Psoas muscle (tissue), 8 donors: ENCODE measurements around the gene ABHD12. TPM values are rescaled to one million over a fixed set of nuclear protein-coding genes. Genes with fewer than 3 reads are reported as not detected.

ENCODE experiments used
- ATAC-seq, 4 donors: fragments of 200-7000 bp; cut with Tn5 transposase; one replicate each; pipeline ENCODE4 v1.9.1; 2020; ENCODE audit warnings: moderate library complexity in 3 of 4, mild to moderate bottlenecking in 2 of 4
- DNase-seq, 2 donors: peaks; one replicate each; pipeline ENCODE4 v3.0.0-alpha.2; 2020
- H3K27ac ChIP-seq: fragments of 200-600 bp; one replicate; pipeline ENCODE4 v1.8.0; 2022
- H3K27me3 ChIP-seq, 3 donors: fragments of 200-600 bp in 1 of 3; one replicate each; pipeline versions ENCODE4 v1.6.1 to v1.8.0; 2013 to 2022; ENCODE audit warnings: low read length in 2 of 3, mild to moderate bottlenecking in 2 of 3, moderate library complexity in 1 of 3; ENCODE audit not compliant: insufficient read depth in 3 of 3
- H3K36me3 ChIP-seq, 2 donors: fragments of 200-600 bp in 1 of 2; one replicate each; pipeline versions ENCODE4 v1.6.1 to v1.8.0; 2013 to 2022; ENCODE audit warnings: low read depth in 1 of 2, mild to moderate bottlenecking in 1 of 2, moderate library complexity in 1 of 2; ENCODE audit not compliant: insufficient read depth in 1 of 2
- H3K4me1 ChIP-seq: fragments of 200-600 bp; one replicate; pipeline ENCODE4 v1.8.0; 2022
- H3K4me3 ChIP-seq: fragments of 200-600 bp; one replicate; pipeline ENCODE4 v1.8.0; 2022; ENCODE audit warnings: mild to moderate bottlenecking
- H3K9me3 ChIP-seq: fragments of 200-600 bp; one replicate; pipeline ENCODE4 v1.8.0; 2022
- WGBS, 3 donors: extraction: QIAGEN DNeasy Blood & Tissue Kit; methylation state at CpG; one replicate each; pipeline versions ENCODE4 v1.1.6 to v1.1.7; 2013; 5-methylcytosine and 5-hydroxymethylcytosine counted together
- intact Hi-C, 2 donors: fragments of 100-400 bp; cut with DNase I; formaldehyde crosslinking; loops; one replicate each; pipeline versions ENCODE4 v1.11.0 to v1.14.2; 2022
- polyA plus RNA-seq, 3 donors: library from polyadenylated mRNA; stranded (reverse); fragments of 200-250 nt; gene quantifications; one replicate each; pipeline ENCODE4 v1.2.3, GENCODE V29; 2013
- total RNA-seq, 4 donors: library from RNA; stranded (reverse); fragmentation: NEBNext Ultra II Directional in 2 of 4; extraction: Animal tissue kit (Norgen Biotek cat#: 25700) in 2 of 4; gene quantifications; one replicate each; pipeline versions ENCODE4 v1.2.1 to v1.2.4, GENCODE V29; 2021 to 2023
- TF ChIP-seq, protein P1 (sequence below): fragments of 200-600 bp; IDR thresholded peaks from one replicate; pipeline ENCODE4 v1.8.0; 2022; ENCODE audit warnings: antibody characterized with exemption
- donor health status: healthy with polysubstance abuse.
- donor health status: DM: no; HTN: no; CAD: no; lungs with moderate emphysema.
- donor health status: Bipolar disorder and iron deficiency.
- donor health status: healthy.
- donor health status: DM: yes; HTN: yes; CAD: no.
- donor health status: DM: no; HTN: no; CAD: no.
- donor health status: DM: no; HTN: no; CAD: no.
- donor health status: DM: yes; HTN: yes; CAD: no.

The ABHD12 gene
- total and polyA plus RNA-seq, 7 donors, result 7.9 to 15.5 (median 9.6) TPM

- intact Hi-C loops, result loop anchor here (5.0 kb wide), 1 partner anchor 106 kb away; no protein-coding TSS in a partner anchor
Measured at GRCh38 chr20:25290646-25291431, 99.8 kb downstream of the ABHD12 start.

GRCh38 chr20:25289886-25290597 is 100.6 kb downstream of the ABHD12 start:
- Histone ChIP-seq H3K36me3 (peaks cover 0 to 56% of the 10 kb centered on the region in 2 donors), H3K27ac (no peak overlapping the region), H3K4me1 (peaks cover 11% of the 10 kb centered on the region), H3K9me3 (no peaks in the 10 kb centered on the region), H3K27me3 (no peaks in the 10 kb centered on the region), H3K4me3 (no peak overlapping the region)
- ATAC-seq (no peak), DNase-seq (no peak)
- intact Hi-C loops, result loop anchor here (5.0 kb wide), 1 partner anchor 107 kb away; no protein-coding TSS in a partner anchor
- TF ChIP-seq, protein P1, sequence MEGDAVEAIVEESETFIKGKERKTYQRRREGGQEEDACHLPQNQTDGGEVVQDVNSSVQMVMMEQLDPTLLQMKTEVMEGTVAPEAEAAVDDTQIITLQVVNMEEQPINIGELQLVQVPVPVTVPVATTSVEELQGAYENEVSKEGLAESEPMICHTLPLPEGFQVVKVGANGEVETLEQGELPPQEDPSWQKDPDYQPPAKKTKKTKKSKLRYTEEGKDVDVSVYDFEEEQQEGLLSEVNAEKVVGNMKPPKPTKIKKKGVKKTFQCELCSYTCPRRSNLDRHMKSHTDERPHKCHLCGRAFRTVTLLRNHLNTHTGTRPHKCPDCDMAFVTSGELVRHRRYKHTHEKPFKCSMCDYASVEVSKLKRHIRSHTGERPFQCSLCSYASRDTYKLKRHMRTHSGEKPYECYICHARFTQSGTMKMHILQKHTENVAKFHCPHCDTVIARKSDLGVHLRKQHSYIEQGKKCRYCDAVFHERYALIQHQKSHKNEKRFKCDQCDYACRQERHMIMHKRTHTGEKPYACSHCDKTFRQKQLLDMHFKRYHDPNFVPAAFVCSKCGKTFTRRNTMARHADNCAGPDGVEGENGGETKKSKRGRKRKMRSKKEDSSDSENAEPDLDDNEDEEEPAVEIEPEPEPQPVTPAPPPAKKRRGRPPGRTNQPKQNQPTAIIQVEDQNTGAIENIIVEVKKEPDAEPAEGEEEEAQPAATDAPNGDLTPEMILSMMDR, result no peak
- WGBS, 3 donors, result 82 to 92% (median 89%) methylated on average over 24 of the region's 24 CpGs

More at GRCh38 chr20:25290646-25291431, 99.8 kb downstream of the ABHD12 start:
- no peak overlapping the region for H3K27ac ChIP-seq
- DNase-seq (peak in 1 of 2 donors; percentile 56), ATAC-seq (no peak)
- TF ChIP-seq, protein P1, result no peak
- no peak overlapping the region for H3K4me3 ChIP-seq
- H3K36me3 ChIP-seq, result peaks cover 0 to 48% of the 10 kb centered on the region in 2 donors
- no peaks in the 10 kb centered on the region for H3K27me3 ChIP-seq
- WGBS, 3 donors, result 77 to 96% (median 88%) methylated on average over 21 to 22 of the region's 22 CpGs
- no peaks in the 10 kb centered on the region for H3K9me3 ChIP-seq
- H3K4me1 ChIP-seq, result peaks cover 18% of the 10 kb centered on the region

- no peak for ATAC-seq
- Histone ChIP-seq H3K27ac (no peak overlapping the region), H3K4me1 (no peaks in the 10 kb centered on the region), H3K4me3 (no peak overlapping the region), H3K9me3 (no peaks in the 10 kb centered on the region), H3K27me3 (no peaks in the 10 kb centered on the region), H3K36me3 (peaks cover 0 to 71% of the 10 kb centered on the region in 2 donors)
- intact Hi-C loops, result no loop called here
- TF ChIP-seq, protein P1, result no peak
- 85 to 94% (median 90%) methylated on average over 22 of the region's 22 CpGs for WGBS, 3 donors
- peak in 1 of 2 donors; percentile 44 for DNase-seq
Measured at GRCh38 chr20:25288291-25289181, 102.1 kb downstream of the ABHD12 start.

GRCh38 chr20:25287631-25288290 is 102.9 kb downstream of the ABHD12 start:
- H3K4me1 ChIP-seq, result no peaks in the 10 kb centered on the region
- H3K9me3 ChIP-seq, result no peaks in the 10 kb centered on the region
- intact Hi-C loops, result no loop called here
- no peaks in the 10 kb centered on the region for H3K27me3 ChIP-seq
- H3K36me3 ChIP-seq, result peaks cover 0 to 75% of the 10 kb centered on the region in 2 donors
- no peak overlapping the region for H3K27ac ChIP-seq
- WGBS, 3 donors, result 92 to 95% (median 95%) methylated on average over 16 of the region's 16 CpGs
- ATAC-seq (no peak), DNase-seq (peak in 1 of 2 donors; percentile 46)
- TF ChIP-seq, protein P1, result no peak
- no peak overlapping the region for H3K4me3 ChIP-seq
